ENCODE results near the gene APIP.

- TF ChIP-seq CTCF (IDR thresholded peaks at IDR 0.05; ENCODE audit: low read length): no peak
- TF ChIP-seq EZH2 (IDR thresholded peaks at IDR 0.05; ENCODE audit: borderline replicate concordance, low read length): no peak
Observed at GRCh38 chr11:34926831-34927132, 10.6 kb upstream of the APIP start.
